Naive thymus-derived CD4-positive, alpha-beta T cell (primary cell): ENCODE results near the gene EXOSC9. TPM values are rescaled to one million over a fixed set of nuclear protein-coding genes. Genes with fewer than 3 reads are reported as not detected.

Experiments used
- ATAC-seq: fragments of 150-1000 bp; cut with Tn5 transposase; 2 replicates; pipeline ENCODE4 v1.10.0; 2021; ENCODE audit warnings: mild to moderate bottlenecking, moderate library complexity
- CTCF ChIA-PET: fragments of 350-600 bp; sonication (Branson Sonifier 250); formaldehyde crosslinking; loops from one replicate; lab custom pipeline; 2021; ENCODE audit warnings: antibody characterized with exemption; lab: Charles Lee
- POLR2A ChIA-PET: fragments of 350-600 bp; sonication (Branson Sonifier 250); formaldehyde crosslinking; loops from one replicate; lab custom pipeline; 2021; ENCODE audit warnings: antibody characterized with exemption, inconsistent platforms; lab: Charles Lee
- DNase-seq, 9 donors: peaks; one replicate each; pipeline versions ENCODE4 v3.0.0 to v3.0.0-alpha.2; 2020 to 2022; ENCODE audit warnings: mixed read lengths in 1 of 9
- H3K27ac ChIP-seq: one replicate; pipeline ENCODE4 v1.7.0; 2013; ENCODE audit warnings: mild to moderate bottlenecking, low read depth, low read length, moderate library complexity
- H3K27me3 ChIP-seq, 2 donors: one replicate each; pipeline ENCODE4 v1.7.0; 2013; ENCODE audit warnings: low read length in 2 of 2, mild to moderate bottlenecking in 2 of 2, moderate library complexity in 2 of 2; ENCODE audit not compliant: control insufficient read depth in 2 of 2, insufficient read depth in 2 of 2
- H3K36me3 ChIP-seq, 3 experiments: 1 replicate in 2 of 3; 2 replicates in 1 of 3; pipeline ENCODE4 v1.7.0; 2013; ENCODE audit warnings: low read length in 3 of 3, mild to moderate bottlenecking in 3 of 3, moderate library complexity in 1 of 3; ENCODE audit not compliant: insufficient read depth in 3 of 3, control insufficient read depth in 2 of 3
- H3K4me1 ChIP-seq, 2 donors: one replicate each; pipeline ENCODE4 v1.7.0; 2013; ENCODE audit warnings: low read length in 2 of 2, mild to moderate bottlenecking in 2 of 2, moderate library complexity in 1 of 2; ENCODE audit not compliant: control insufficient read depth in 2 of 2, insufficient read depth in 2 of 2
- H3K4me3 ChIP-seq: 2 replicates; pipeline ENCODE4 v1.7.0; 2013; ENCODE audit warnings: mild to moderate bottlenecking, low read length
- H3K9me3 ChIP-seq, 3 experiments: 1 replicate in 2 of 3; 2 replicates in 1 of 3; pipeline ENCODE4 v1.7.0; 2013; ENCODE audit warnings: low read length in 3 of 3; ENCODE audit not compliant: control insufficient read depth in 2 of 3
- H3K27ac Mint-ChIP-seq, 9 donors: one replicate each; pipeline ENCODE4 v1.8.0; 2020 to 2022; ENCODE audit warnings: mixed read lengths in 9 of 9, mild to moderate bottlenecking in 8 of 9, moderate library complexity in 5 of 9, inconsistent platforms in 2 of 9
- H3K27me3 Mint-ChIP-seq, 5 donors: one replicate each; pipeline ENCODE4 v1.8.0; 2021 to 2022; ENCODE audit warnings: mixed read lengths in 5 of 5, mild to moderate bottlenecking in 1 of 5
- H3K36me3 Mint-ChIP-seq, 5 donors: one replicate each; pipeline ENCODE4 v1.8.0; 2020 to 2022; ENCODE audit warnings: mixed read lengths in 5 of 5, mild to moderate bottlenecking in 3 of 5, inconsistent platforms in 1 of 5
- H3K4me1 Mint-ChIP-seq, 7 donors: one replicate each; pipeline ENCODE4 v1.8.0; 2020 to 2022; ENCODE audit warnings: mixed read lengths in 7 of 7, mild to moderate bottlenecking in 3 of 7, inconsistent platforms in 1 of 7
- H3K4me3 Mint-ChIP-seq, 10 donors: one replicate each; pipeline ENCODE4 v1.8.0; 2020 to 2022; ENCODE audit warnings: mild to moderate bottlenecking in 10 of 10, mixed read lengths in 10 of 10, moderate library complexity in 6 of 10, inconsistent platforms in 2 of 10
- H3K9me3 Mint-ChIP-seq, 11 donors: one replicate each; pipeline ENCODE4 v1.8.0; 2020 to 2022; ENCODE audit warnings: mixed read lengths in 11 of 11, mild to moderate bottlenecking in 4 of 11, inconsistent platforms in 1 of 11, moderate library complexity in 1 of 11
- intact Hi-C, 2 donors: fragments of 100-400 bp; cut with micrococcal nuclease; formaldehyde crosslinking; loops; one replicate each; pipeline ENCODE4 v1.15.1; 2023
- polyA plus RNA-seq, 2 donors: library from polyadenylated mRNA; unstranded; fragments of 300-500 nt; fragmentation: Illumina TruSeq; gene quantifications; one replicate each; pipeline ENCODE4 v1.2.3, GENCODE V29; 2021
- total RNA-seq, 6 experiments: library from RNA in 5 of 6; stranded (reverse) in 5 of 6; gene quantifications; 1 replicate in 5 of 6; 2 replicates in 1 of 6; pipeline ENCODE4 v1.2.3 and lab custom pipeline; 2021 to 2026

EXOSC9 gene
- total and polyA plus RNA-seq, 7 experiments from 2014 or later: 36.8 to 55.0 (median 43.7) TPM

DNA sequence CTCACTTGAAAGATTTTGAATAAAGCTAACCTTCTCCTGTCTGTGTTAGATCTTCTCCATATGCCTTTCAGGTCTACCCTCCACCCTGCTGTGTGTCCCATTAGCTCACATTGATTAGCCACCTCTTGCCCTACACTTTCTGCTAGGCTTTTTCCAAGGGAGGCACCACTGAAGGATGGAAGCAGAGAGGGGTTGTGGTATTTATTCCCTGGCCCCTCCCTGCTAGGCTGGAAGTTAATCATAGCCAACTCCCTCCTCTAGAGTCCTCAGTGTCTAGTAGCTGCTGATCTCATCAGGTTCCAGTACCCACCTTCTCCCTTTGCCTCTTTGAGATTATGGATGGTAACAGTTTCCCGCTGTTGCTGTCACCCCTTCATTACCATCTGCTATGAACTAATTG is 27.2 kb upstream of the EXOSC9 start:
- intact Hi-C loops: no loop called here
- Histone ChIP-seq H3K36me3 (no peaks in the 10 kb centered on the region), H3K4me1 (peaks cover 0 to 11% of the 10 kb centered on the region in 2 donors), H3K27me3 (no peaks in the 10 kb centered on the region), H3K9me3 (no peaks in the 10 kb centered on the region), H3K27ac (no peak overlapping the region), H3K4me3 (no peak overlapping the region)
- H3K4me3 Mint-ChIP-seq: no peak overlapping the region
- ChIA-PET POLR2A (no interaction called here), CTCF (no interaction called here)
- no peaks in the 10 kb centered on the region for H3K4me1 Mint-ChIP-seq
- H3K9me3 Mint-ChIP-seq: no peaks in the 10 kb centered on the region
- H3K36me3 Mint-ChIP-seq: no peaks in the 10 kb centered on the region
- DNase-seq (no peak), ATAC-seq (no peak)
- peaks cover 11 to 65% (median 16%) of the 10 kb centered on the region in 5 donors for H3K27me3 Mint-ChIP-seq
- H3K27ac Mint-ChIP-seq: no peak overlapping the region

DNA sequence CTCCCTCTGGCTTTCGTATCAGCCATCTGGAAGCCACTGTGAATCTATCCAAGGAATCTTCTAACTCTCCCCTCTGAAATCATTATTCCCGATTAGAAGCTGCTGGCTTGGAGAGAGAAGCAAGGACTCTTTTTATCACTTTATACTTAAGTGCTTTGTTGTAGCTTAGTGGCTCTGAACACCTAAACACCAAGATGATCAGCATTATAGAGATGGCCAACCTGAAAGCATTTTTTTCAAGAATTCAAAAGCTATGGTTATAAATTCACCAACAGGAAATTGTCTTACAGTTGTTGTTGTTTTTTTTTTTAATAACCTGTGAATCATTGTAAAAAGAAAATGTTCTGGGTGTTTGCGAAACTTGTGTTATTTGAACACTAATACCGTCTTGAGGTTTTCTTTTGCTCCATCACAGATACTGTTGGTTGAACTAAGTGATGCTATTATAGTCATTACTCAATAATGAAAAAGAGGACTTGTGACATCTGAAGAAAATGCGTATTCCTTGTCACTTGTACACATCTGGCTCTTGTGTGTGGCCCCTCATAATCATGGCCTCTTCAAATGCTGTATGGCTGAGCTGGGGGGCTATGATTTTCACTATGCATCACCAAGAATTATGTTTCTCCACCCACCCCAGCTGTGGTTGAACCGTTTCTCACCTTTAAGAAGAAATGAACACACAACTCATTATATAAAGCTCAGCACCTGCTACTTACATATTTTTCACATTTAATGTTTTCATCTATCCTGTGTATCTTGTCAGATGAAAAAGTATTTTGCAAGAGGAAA is 24.3 kb upstream of the EXOSC9 start:
- Histone ChIP-seq H3K27ac (no peak overlapping the region), H3K9me3 (no peaks in the 10 kb centered on the region), H3K36me3 (no peaks in the 10 kb centered on the region), H3K27me3 (no peaks in the 10 kb centered on the region), H3K4me1 (peaks cover 0 to 11% of the 10 kb centered on the region in 2 donors), H3K4me3 (no peak overlapping the region)
- ChIA-PET POLR2A (no interaction called here), CTCF (no interaction called here)
- ATAC-seq (no peak), DNase-seq (no peak)
- Mint-ChIP-seq H3K36me3 (no peaks in the 10 kb centered on the region), H3K27me3 (peaks cover 8 to 57% (median 20%) of the 10 kb centered on the region in 5 donors), H3K27ac (no peak overlapping the region), H3K4me3 (no peak overlapping the region), H3K4me1 (no peaks in the 10 kb centered on the region), H3K9me3 (no peaks in the 10 kb centered on the region)
- intact Hi-C loops: no loop called here

DNA sequence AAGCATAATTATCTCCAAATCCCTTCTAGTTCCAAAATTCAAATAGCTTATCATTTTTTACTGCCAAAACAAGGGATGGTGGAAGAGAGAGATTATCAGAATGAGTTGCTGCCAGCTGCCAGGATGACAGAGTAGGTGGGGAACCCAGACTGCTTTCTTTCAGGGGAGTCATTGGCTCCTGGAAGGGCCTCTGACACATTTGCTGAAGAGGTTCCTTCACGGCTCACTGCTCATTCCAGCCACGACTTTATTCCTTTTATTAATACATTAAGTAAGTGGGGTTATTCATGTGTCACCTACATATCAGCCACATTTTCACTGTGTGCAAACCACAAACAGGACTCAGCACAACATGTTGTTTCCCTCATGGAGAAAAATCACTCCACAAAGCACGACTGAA is 23.5 kb upstream of the EXOSC9 start:
- no peaks in the 10 kb centered on the region for H3K4me1 Mint-ChIP-seq
- Histone ChIP-seq H3K27ac (no peak overlapping the region), H3K27me3 (no peaks in the 10 kb centered on the region), H3K4me3 (no peak overlapping the region), H3K9me3 (no peaks in the 10 kb centered on the region), H3K4me1 (peaks cover 0 to 11% of the 10 kb centered on the region in 2 donors), H3K36me3 (no peaks in the 10 kb centered on the region)
- peaks cover 8 to 51% (median 21%) of the 10 kb centered on the region in 5 donors for H3K27me3 Mint-ChIP-seq
- H3K36me3 Mint-ChIP-seq: no peaks in the 10 kb centered on the region
- H3K9me3 Mint-ChIP-seq: no peaks in the 10 kb centered on the region
- DNase-seq: no peak
- no peak for ATAC-seq
- H3K27ac Mint-ChIP-seq: no peak overlapping the region
- POLR2A ChIA-PET: no interaction called here
- intact Hi-C loops: no loop called here
- no peak overlapping the region for H3K4me3 Mint-ChIP-seq
- CTCF ChIA-PET: no interaction called here

DNA sequence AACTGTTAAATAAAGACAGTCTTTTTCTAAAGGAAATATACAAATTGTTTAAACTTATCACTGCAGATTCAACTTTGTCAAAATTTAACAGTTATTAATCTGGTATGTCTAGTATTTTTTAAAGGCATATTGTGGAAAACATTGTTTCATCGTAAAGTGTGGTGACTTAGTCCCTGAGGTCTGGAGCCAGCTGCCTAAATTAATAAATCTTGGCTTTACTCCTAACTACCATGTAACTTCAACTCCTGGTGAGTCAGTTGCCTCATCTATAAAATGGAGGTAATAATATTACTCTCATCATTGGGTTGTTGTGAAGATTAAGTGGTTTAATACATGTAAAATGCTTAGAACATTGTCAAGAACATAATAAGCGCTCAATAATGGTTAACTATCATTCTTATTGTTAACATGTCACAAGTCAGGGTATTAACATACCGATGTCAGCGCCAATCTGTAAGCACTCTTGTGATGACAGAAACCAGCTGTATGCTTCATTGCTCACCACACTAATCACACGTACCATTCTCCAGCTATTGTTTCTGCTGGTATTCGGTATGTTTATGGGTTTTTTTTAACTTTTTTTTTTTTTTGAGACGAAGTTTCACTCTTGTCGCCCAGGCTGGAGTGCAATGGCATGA is 22.0 kb upstream of the EXOSC9 start:
- H3K27me3 Mint-ChIP-seq: peaks cover 15 to 51% (median 31%) of the 10 kb centered on the region in 5 donors
- H3K27ac Mint-ChIP-seq: no peak overlapping the region
- ATAC-seq (no peak), DNase-seq (no peak)
- ChIA-PET POLR2A (no interaction called here), CTCF (interaction anchor here (0.6 kb wide), 1 partner anchor 71 kb away, joined by 3 read pairs; no protein-coding TSS in a partner anchor)
- H3K4me3 ChIP-seq: no peak overlapping the region
- no peaks in the 10 kb centered on the region for H3K9me3 ChIP-seq
- H3K9me3 Mint-ChIP-seq: peaks cover 0 to 8% (median 0%) of the 10 kb centered on the region in 11 donors
- H3K36me3 Mint-ChIP-seq: no peaks in the 10 kb centered on the region
- H3K4me1 ChIP-seq: peaks cover 0 to 11% of the 10 kb centered on the region in 2 donors
- H3K36me3 ChIP-seq: no peaks in the 10 kb centered on the region
- H3K4me1 Mint-ChIP-seq: no peaks in the 10 kb centered on the region
- H3K4me3 Mint-ChIP-seq: no peak overlapping the region
- intact Hi-C loops: no loop called here
- H3K27me3 ChIP-seq: no peaks in the 10 kb centered on the region
- H3K27ac ChIP-seq: no peak overlapping the region

DNA sequence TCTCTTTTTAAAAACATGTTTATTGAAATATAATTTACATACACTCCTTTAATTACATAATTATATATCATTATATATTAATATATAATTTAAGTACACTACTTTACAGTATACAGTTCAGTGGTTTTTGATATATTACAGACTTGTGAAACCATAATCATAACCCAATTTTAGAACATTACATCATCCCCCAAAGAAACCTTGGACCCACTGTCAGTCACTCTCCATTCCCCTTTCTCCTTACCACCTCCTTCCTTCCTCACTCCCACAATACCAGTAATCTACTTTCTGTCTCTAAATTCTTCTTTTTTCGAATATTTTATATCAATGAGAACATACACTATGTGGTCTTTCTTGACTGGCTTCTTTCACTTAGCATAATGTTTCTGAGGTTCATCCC is 17.9 kb upstream of the EXOSC9 start:
- Histone ChIP-seq H3K4me1 (peaks cover 0 to under 1% of the 10 kb centered on the region in 2 donors), H3K36me3 (no peaks in the 10 kb centered on the region), H3K27me3 (no peaks in the 10 kb centered on the region), H3K9me3 (peaks cover 0 to 3% (median 0%) of the 10 kb centered on the region in 3 experiments), H3K27ac (no peak overlapping the region), H3K4me3 (no peak overlapping the region)
- no peak overlapping the region for H3K27ac Mint-ChIP-seq
- ATAC-seq (no peak), DNase-seq (no peak)
- no peaks in the 10 kb centered on the region for H3K36me3 Mint-ChIP-seq
- H3K9me3 Mint-ChIP-seq: peaks cover 0 to 19% (median 6%) of the 10 kb centered on the region in 11 donors
- POLR2A ChIA-PET: no interaction called here
- H3K4me3 Mint-ChIP-seq: no peak overlapping the region
- CTCF ChIA-PET: no interaction called here
- intact Hi-C loops: no loop called here
- peaks cover 0 to under 1% (median 0%) of the 10 kb centered on the region in 7 donors for H3K4me1 Mint-ChIP-seq
- peaks cover 42 to 55% (median 46%) of the 10 kb centered on the region in 5 donors for H3K27me3 Mint-ChIP-seq

DNA sequence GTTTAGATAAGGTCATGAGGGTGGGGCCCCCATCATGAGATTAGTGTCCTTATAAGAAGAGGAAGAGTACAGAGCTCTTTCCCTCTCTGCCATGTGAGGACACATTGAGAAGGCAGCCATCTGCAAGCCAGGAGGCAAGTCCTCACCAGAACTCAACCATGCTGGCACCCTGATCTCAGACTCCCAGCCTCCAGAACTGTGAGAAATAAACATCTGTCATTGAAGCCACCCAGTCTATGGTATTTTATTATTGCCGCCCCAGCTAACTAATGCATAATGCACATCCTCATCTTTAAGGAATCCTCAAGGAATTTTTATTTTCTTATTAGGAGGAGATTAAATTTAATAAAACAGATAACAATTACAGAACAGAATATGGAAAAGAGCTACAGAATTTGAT is 16.7 kb upstream of the EXOSC9 start:
- peaks cover 0 to 19% (median 6%) of the 10 kb centered on the region in 11 donors for H3K9me3 Mint-ChIP-seq
- peaks cover 0 to 3% (median 0%) of the 10 kb centered on the region in 3 experiments for H3K9me3 ChIP-seq
- H3K27ac Mint-ChIP-seq: no peak overlapping the region
- ATAC-seq (no peak), DNase-seq (no peak)
- ChIA-PET CTCF (no interaction called here), POLR2A (no interaction called here)
- intact Hi-C loops: no loop called here
- no peak overlapping the region for H3K27ac ChIP-seq
- no peaks in the 10 kb centered on the region for H3K36me3 Mint-ChIP-seq
- peaks cover 0 to 12% (median 0%) of the 10 kb centered on the region in 7 donors for H3K4me1 Mint-ChIP-seq
- H3K27me3 ChIP-seq: no peaks in the 10 kb centered on the region
- no peak overlapping the region for H3K4me3 ChIP-seq
- no peaks in the 10 kb centered on the region for H3K36me3 ChIP-seq
- H3K27me3 Mint-ChIP-seq: peaks cover 47 to 59% (median 48%) of the 10 kb centered on the region in 5 donors
- no peaks in the 10 kb centered on the region for H3K4me1 ChIP-seq
- H3K4me3 Mint-ChIP-seq: no peak overlapping the region
